Measurements from ENCODE around the gene REPIN1. TPM values are rescaled to one million over a fixed set of nuclear protein-coding genes. Genes with fewer than 3 reads are reported as not detected.

The REPIN1 gene
- total and polyA plus RNA-seq, 9 of the 15 experiments (the other 6 are each of a cell fraction or from before 2014, with no cell fraction given) = 8.1 to 283 (median 94.3) TPM

GRCh38 chr7:150368096-150368883 lies at the start of gene REPIN1 (continued):
- TF ChIP-seq ZBTB40 (IDR thresholded peaks at IDR 0.05) = no peak
- TF ChIP-seq ZBTB40 (CRISPR knock-in tag; IDR thresholded peaks at IDR 0.05) = no peak; the same call in 1 of the 2 replicates
- peak; percentile 95 for TF ChIP-seq ZNF830 (CRISPR knock-in tag; IDR thresholded peaks at IDR 0.05)
- TF ChIP-seq HCFC1 (IDR thresholded peaks at IDR 0.05; ENCODE audit: low read depth, low read length) = peak; percentile 72
- peak; percentile 25; the same call in 1 of the 2 replicates for TF ChIP-seq POLR2AphosphoS2 (IDR thresholded peaks at IDR 0.05; ENCODE audit: low read length)
- TF ChIP-seq NFIX (CRISPR knock-in tag; IDR thresholded peaks at IDR 0.05; ENCODE audit: low read depth) = peak; percentile 35
- TF ChIP-seq PTBP1 (IDR thresholded peaks at IDR 0.05; ENCODE audit: low read depth, low read length) = 0 out of 2 replicates have a peak, but pooled peaks have one; percentile 52
- TF ChIP-seq ZNF551 (CRISPR knock-in tag; IDR thresholded peaks at IDR 0.05) = no peak
- no peak for TF ChIP-seq CEBPB (tag; IDR thresholded peaks at IDR 0.05)
- TF ChIP-seq NUFIP1 (IDR thresholded peaks at IDR 0.05; ENCODE audit: partially characterized antibody) = no peak
- 0 out of 2 replicates have a peak, but pooled peaks have one; percentile 54 for TF ChIP-seq MYNN (IDR thresholded peaks at IDR 0.05)
- no peak for TF ChIP-seq MYNN (CRISPR knock-in tag; IDR thresholded peaks at IDR 0.05)
- TF ChIP-seq MXI1 (IDR thresholded peaks at IDR 0.05; ENCODE audit: low read depth, low read length) = no peak
- TF ChIP-seq, protein P1, sequence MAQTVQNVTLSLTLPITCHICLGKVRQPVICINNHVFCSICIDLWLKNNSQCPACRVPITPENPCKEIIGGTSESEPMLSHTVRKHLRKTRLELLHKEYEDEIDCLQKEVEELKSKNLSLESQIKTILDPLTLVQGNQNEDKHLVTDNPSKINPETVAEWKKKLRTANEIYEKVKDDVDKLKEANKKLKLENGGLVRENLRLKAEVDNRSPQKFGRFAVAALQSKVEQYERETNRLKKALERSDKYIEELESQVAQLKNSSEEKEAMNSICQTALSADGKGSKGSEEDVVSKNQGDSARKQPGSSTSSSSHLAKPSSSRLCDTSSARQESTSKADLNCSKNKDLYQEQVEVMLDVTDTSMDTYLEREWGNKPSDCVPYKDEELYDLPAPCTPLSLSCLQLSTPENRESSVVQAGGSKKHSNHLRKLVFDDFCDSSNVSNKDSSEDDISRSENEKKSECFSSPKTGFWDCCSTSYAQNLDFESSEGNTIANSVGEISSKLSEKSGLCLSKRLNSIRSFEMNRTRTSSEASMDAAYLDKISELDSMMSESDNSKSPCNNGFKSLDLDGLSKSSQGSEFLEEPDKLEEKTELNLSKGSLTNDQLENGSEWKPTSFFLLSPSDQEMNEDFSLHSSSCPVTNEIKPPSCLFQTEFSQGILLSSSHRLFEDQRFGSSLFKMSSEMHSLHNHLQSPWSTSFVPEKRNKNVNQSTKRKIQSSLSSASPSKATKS (CRISPR knock-in tag; IDR thresholded peaks at IDR 0.05) = no peak
- peak; percentile 61; the same call in 1 of the 2 replicates for TF ChIP-seq ZNF24 (IDR thresholded peaks at IDR 0.05)
- TF ChIP-seq MAZ (CRISPR knock-in tag; conservative IDR thresholded peaks at IDR 0.05 in 1 of 2, IDR thresholded peaks at IDR 0.05 in 1 of 2) = peak; percentile 73 to 98
- TF ChIP-seq RFX7 (CRISPR knock-in tag; IDR thresholded peaks at IDR 0.05) = 0 out of 2 replicates have a peak, but pooled peaks have one; percentile 68
- TF ChIP-seq ZNF584 (CRISPR knock-in tag; IDR thresholded peaks at IDR 0.05; ENCODE audit: low read depth) = peak; percentile 74; the same call in 1 of the 2 replicates

Measured in K562 (cell line).